GM18867 (cell line): ENCODE measurements around the gene ZBED1.
"Not testable (repeated sequence)": the region's sequence is repeated elsewhere in the genome, so short reads cannot be mapped to it uniquely, and the experiment has no call there.

ENCODE experiments used
- ATAC-seq: cut with Tn5 transposase; IDR thresholded peaks from one replicate; pipeline ENCODE4 v1.9.1; 2021; ENCODE audit warnings: mild to moderate bottlenecking, moderate library complexity; ENCODE audit not compliant: unreplicated experiment

ZBED1 gene

DNA sequence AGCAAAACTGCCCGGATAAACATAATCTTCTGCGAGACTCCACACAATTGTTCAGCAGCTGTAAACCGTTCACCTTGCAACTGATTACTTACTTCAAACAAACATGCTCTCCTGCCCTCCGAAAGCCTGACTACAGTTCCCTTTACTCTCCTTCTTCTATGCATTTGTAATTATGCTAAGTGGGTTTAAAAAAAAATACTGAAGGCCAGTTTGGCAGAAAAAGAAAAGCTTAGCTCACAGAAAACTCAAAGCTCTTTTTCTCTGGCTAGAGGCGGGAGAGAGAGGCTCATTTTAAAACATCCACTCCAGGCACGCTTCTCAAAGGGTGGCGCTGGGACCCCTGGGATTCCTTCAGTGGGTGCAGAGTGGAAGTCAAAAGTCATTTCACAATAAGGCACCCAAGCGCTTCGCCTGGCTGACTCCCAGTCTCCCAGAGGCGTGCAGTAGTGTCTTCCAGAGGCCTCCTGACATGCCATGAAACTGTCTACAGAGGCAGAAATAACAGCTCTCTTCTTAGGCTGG is 1.9 kb downstream of the ZBED1 start:
- ATAC-seq = no peak

DNA sequence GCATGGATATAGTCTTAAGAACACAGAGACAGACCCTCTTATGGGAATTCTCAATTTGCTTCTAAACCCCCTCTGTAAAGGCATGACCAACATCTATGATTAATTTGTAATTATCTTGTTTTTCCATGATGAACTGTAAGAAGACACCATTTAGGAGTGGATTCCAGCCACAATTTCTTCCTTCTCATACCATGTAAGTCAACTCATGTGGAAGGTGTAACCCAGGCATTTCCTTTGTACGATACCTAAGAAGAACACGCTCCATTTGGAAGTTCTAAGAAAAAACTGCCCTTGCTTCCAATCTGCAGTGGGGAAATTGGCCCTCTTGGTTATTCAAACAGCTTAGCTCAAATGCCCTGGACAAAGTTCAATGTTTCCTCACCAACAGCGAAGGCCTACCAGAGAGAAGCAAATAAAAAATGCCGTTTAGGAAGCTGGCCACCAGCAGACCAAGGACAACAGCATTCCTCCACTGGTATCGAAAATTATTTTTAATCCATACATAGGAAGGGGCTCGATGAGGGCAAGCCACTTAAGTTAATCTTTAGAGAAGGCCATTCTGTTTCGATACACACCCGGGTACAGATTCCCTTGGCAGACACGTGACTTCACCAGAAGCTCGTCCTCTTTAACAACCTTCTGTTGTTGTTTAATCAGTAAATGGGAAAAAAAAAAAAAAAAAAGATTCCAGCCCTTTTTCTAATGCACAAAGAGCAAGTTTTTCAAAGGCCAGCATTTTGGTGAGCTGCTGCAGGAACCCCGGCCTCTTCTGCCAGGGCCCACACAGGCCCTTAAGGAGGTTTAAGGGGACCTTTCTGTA is 2.6 kb downstream of the ZBED1 start:
- no peak for ATAC-seq

DNA sequence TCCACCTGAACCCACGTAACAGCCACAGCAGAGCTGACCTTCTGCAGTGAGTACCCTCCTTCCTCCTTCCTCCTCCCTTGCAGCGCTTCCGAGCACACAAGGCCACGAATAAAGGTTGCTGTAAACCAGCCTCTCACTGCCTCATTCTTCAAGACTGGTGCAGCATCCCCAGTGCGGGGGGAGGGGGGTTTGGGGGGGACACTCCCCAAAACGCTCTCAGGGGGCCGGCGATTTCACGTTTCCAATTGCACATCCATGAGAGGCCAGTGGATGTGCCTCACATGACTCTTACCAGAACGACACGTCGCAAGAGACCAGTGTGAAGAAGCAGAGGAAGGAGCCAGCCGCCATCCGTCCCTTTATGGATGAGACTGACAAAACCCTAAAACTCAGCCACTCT is 5.2 kb downstream of the ZBED1 start:
- ATAC-seq = no peak

DNA sequence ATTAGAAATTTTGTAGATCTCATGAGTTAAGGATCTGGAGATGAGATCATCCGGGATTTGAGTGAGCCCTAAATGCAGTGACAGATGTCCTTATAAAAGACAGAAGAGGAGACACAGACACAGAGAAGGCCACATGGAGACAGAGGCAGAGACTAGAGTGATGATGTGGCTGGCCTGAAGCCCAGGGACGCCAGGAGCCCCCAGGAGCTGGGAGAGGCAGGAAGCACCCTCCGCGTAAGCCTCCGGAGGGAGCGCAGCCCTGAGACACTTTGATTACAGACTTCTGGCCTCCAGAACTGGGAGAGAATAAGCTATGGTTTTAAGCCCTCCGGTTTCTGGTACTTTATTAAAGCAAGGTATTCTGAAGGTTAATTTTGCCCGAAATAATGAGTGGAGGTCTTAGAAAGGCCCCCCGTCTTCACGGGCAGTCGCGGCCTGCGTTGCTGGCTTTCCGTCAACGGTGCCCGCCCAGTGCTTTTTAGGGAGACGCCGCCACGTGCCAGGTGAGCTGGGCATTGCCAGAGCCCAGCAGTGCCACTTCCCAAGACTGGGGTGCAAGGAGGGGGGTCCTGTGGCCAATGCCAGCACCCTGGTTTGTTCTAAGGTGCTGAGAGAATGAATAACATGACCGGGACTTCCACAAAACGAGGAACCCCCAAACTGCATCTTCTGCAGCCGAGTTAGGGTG is 8.1 kb downstream of the ZBED1 start:
- ATAC-seq = no peak

DNA sequence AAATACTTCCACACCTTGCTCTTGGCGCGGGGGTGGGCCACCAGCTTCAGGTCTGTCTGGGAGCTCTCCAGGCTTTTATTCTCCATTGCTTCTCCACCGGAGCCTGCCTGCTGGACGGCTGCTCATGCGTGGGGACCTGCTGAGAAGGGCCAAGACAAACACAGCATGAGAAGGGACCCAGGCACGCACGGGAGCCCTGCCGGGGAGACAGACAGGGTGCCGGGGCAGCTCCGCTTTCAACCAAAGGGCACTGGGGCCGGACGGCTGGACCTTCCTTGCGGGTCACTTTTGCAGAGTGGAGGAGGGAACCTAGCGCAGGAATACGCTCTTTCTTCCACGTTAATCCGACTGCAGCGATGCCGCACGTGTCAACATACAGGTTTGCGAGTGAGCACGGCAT is 10.1 kb downstream of the ZBED1 start:
- ATAC-seq = no peak

DNA sequence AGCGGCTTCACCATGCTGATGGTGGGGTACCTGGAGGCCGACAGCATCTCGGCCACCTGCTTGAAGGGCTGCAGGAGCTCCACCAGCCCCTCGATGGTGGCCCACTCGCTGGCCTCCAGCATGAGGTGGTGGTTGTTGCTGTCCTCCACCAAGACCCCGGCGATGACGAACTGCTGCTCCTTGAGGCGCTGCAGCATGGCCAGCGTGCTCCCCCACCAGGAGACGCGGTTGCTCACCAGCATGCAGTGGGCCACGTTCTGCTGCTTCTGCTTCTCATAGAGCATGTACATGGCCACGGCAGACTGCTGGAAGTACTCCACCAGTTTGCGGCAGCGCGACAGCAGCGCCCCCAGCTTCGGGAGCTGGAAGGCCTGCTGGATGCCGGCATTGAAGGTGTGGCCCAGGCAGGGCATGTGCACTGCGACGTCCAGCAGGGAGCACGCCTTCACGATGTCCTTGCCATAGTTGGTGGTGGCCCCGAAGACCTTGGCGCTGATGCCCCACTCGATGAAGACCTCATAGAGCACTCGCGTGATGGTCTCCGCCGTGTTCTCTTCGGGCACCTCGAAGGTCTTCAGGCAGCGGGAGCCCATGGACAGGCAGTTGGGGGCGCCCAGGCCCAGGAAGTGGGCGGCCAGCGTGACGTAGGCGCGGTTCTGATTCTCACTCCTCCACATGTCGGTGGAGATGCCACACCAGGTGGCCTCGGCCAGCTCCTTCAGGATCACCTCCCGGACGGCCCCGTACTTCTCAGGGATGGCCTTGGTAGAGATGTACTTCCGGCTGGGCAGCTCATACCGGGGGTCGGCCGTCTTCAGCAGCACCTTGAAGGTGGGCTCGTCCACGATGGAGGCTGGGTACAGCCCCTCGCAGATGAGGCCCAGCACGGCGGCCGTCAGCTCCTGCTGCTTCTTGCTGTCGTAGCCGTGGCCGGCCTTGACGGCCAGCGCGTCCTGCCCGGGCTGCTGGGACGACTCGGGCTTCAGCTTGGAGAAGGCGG is 11.0 kb downstream of the ZBED1 start:
- no peak for ATAC-seq

DNA sequence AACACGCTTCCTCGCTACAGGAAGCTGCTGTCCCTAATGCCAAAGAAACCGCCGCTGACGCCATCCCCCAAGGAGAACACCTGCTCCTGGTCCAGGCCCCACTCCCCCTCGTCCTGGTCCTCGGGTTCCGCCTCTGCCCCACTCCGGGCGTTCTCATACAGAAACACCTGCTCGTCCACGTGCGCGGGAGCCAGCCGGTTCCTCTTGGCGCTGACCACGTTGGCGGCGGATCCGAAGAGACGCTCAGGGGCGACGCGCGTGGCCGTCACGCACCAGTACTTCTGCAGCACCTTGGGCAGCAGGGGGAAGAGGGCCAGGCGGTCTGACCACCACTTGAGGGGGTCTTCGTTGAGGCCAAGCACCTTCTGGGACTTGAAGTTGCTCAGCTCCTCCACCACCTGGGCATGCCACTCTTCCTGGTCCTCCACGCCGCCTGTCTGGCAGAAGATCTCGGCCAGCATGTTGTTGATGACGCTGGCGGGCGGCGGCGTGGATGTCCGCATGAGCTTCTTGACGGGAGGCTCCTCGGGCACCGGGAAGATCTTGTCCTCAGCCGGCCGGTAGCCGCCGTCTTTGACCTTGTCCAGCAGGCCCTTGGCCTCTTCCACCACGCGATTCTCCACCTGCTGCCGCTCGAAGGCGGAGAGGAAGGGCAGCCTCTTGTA is 12.0 kb downstream of the ZBED1 start:
- no peak for ATAC-seq

DNA sequence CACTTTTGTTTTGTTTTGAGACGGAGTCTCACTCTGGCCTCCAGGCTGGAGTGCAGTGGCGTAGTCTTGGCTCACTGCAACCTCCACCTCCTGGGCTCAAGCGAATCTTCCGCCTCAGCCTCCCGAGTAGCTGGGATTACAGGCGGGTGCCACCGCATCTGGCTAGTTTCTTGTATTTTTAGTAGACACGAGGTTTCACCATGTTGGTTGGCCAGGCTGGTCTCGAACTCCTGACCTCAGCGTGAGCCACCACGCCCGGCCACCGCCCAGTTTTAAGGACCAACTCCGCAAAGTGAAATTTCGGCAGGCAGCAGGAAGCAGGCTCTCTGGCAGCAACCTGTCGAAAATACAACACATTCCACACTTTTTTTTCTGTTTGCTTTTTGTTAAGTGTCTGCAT is 13.4 kb downstream of the ZBED1 start:
- no peak for ATAC-seq

DNA sequence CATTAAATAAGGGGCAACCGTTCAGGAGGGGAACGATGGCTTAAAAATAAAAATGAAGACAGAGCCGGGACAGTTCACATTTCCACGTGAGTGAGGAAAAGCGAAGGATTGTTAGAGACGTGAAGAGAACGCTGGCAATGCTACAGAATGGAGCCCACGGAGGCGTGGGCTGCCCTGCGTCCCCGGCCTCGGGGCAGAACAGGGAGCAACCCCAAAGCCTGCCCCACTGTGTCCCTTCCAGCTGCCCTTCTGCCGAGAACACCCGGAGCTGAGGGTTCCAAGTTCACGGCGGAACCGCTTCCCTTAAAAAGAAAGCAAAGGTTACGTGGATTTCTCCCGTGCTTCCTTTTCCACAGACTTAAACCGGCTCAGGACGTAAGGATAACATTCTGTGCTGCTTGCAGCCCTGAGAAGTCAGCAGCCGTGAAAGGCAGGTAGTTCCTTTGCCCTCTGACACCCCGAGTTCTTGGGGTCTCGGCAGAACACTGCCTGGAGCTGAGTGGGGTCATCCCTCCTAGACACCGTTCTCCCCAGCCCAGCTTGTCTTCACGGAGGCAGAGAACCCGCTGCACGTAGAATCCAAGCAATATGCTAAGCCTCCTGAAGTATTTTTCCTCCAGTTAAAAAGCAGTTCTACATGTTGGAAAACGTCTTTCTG is 14.2 kb downstream of the ZBED1 start:
- no peak for ATAC-seq

DNA sequence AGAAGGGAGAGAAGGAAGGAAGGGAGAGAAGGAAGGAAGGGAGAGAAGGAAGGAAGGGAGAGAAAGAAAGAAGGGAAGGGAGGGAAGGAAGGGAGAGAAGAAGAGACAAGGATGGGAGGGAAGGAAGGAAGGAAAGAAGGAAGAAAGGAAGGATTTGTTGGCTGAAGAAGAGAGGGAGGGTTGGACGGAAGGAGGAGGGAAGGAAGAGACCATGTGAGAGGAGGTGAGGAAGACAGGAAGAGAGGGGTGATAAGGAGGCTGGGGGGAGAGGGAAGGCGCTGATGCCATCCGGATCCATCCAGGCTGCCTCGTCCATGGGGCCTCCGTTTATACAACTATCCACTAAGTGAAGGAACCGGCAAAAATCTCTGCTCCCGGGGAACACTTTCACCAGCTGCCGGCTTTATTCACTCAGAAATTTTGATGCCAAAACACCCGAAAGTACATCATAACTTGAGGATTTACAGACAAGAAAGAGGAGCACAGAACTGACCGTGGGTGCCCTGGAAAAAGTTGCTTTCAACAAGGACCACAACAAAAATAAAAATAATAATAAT is 14.9 kb downstream of the ZBED1 start:
- ATAC-seq = no peak

DNA sequence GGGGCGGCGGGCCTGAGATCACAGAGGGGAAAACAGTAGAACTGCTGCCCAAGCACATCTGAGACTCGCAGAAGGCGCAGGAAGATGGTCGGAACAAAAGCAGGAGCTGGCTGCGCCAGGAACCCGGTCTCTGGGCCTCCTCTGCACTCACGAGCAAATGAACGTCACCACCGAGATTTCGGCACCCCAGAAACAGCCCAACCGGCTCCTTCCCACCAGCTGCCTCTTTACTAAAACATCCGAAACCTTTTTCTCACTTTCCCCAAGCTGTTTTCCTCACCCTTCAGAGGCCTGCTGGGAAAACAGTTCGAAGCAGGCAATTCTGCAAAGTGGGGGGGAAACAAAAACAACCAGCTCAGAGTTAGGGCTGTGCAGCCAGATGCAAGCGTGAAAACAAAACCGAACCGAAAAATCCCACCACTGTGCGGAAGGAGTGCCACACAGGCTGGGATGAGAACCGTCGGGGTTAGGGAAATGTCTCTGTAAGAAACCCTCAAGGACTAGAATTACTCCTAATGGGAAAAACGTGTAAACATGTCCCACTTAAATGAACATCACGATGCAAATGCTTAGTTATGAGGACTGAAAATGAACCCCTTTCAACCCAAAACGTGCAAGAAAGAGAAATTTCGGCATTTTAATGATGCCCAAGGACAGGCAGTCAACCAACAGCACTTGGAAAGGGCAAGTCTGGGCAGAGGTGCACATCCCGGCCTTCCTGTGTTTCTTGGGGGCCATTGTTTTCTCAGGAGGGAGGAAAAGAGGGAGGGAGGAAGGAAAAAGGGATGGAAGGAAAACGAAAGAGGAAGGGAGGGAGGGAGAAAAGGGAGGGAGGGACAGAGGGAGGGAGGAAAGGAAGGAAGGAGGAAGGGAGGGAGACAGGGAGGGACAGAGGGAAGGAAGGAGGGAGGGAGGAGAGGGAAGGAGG is 15.8 kb downstream of the ZBED1 start:
- ATAC-seq = no peak

DNA sequence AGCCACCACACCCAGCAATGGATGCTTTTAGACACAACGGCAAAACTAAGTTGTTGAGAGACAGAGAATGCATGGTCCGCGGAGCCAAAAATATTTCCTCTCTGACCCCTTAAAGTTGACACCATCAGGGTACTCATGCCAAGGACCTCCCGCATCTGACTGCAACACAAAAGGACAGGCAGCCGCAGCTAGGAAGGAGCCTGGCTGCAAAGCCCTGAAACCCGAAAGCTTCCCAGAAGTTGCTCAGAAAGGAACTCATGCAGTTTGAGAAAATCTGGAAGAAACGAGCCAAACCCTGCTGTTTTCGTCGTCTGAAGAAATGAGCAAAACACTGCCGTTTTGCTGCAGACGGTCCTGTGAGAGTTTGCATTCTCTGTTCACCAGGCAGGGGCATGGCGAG is 16.5 kb downstream of the ZBED1 start:
- ATAC-seq = no peak

DNA sequence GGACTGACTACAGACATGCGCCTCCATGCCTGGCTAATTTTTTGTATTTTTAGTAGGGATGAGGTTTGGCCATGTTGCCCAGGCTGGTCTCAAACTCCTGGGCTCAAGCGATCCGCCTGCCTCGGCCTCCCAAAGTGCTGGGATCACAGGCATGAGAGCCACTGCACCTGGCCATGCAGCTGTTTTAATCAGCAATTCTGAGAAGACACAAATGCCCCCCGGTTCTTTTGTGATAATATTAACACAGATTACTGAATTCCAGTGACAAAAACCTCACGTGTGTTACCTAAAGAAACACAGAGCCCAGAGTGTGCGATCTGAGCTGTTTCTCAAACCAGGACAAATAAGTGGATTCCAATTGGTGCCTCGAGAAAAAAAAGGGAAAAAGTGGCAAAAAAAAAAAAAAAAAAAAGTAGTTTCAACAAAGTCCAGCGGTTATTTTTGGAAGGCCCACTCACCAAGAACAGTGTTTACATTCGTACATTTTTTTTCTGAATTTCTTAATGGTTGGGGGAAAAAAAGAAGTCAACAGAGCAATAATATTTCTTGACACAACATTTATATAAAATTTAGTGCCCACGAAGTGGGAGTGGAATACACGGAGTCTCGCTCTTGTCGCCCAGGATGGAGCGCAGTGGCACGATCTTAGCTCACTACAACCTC is 17.2 kb downstream of the ZBED1 start:
- ATAC-seq = no peak

DNA sequence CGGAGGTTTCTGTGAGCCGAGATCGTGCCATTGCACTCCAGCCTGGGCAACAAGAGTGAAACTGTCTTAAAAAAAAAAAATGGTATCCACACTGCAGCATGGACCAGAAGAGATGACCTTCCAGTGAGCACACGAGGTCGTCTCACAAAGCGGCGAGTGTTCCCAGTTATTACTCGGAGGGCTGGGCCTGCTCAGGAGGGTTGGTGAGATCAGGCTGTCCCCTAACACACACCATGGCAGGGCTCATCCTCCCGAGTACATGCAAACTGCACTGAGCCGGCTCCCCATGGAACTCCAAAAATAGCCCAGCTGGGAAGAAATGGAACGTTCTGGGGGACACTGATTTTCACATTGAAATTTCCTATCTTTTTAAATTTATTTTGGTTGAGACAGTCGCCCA is 19.2 kb downstream of the ZBED1 start:
- not testable (repeated sequence) for ATAC-seq

DNA sequence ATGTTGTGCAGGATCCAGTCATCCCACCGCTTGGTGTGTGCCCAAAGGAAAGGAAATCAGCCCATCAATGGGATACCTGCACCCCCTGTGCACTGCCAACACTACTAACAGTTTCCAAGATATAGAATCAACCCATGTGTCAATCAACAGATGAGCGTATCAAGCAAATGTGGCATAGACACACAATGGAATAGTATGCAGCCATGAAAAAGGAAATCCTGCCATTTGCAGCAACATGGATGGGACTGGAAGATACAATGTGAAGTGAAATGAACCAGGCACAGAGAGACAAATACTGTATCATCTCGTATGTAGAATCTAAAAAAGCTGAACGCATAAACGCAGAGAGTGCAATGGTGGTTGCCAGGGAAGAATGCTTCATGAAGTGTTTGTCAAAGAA is 20.8 kb downstream of the ZBED1 start:
- not testable (repeated sequence) for ATAC-seq

DNA sequence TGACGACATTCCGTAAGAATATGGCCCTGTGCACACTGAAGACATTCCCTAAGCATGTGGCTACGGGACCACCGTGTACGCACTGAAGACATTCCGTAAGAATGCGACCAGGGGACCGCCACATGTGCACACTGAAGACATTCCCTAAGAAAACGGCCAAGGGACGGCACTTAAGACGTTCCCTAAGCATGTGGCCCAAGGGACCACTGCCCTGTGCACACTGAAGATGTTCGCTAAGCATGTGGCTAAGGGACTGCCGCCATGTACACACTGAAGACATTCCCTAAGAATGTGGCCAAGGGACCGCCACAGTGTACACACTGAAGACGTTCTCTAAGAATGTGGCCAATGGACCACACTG is 21.4 kb downstream of the ZBED1 start:
- no peak for ATAC-seq

DNA sequence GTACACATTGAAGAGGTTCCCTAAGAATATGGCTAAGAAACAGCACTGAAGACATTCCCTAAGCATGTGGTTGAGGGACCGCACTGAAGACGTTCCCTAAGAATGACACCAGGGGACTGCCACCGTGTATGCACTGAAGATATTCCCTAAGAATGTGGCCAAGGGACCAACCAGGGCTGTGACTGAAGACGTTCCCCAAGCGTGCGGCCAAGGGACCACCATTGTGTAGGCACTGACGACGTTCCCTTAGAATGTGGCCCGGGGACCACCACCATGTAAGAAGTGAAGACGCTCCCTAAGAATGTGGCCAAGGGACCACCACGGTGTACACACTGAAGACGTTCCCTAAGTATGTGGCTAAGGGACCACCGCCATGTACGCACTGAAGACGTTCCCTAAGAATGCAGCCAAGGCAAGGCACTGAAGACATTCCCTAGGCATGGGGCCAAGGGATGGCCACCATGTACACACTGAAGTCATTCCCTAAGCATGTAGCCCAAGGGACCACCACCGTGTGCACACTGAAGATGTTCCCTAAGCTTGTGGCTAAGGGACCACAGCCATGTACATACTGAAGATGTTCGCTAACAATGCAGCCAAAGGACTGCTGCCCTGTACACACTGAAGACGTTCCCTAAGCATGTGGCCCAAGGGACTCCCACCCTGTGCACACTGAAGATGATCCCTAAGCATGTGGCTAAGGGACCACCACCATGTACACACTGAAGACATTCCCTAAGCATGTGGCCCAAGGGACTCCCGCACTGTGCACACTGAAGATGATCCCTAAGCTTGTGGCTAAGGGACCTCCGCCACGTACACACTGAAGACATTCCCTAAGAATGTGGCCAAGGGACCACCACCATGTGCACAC is 22.0 kb downstream of the ZBED1 start:
- no peak for ATAC-seq
